HepG2 (cell line): Measurements from ENCODE around the gene GIMD1. TPM values are rescaled to one million over a fixed set of nuclear protein-coding genes. Genes with fewer than 3 reads are reported as not detected.
A peak's percentile ranks its signal among the peaks of the same experiment; 100 is the strongest.

Experiments
- AFF4 ChIP-seq: sonication (generic); formaldehyde crosslinking; IDR thresholded peaks from 2 replicates; pipeline ENCODE4 v1.4.0; 2020; ENCODE audit warnings: missing genetic modification reagents
- AGO2 ChIP-seq: fragments of 200-400 bp; formaldehyde crosslinking; optimal IDR thresholded peaks from 2 replicates; pipeline ENCODE3; 2017; ENCODE audit warnings: mild to moderate bottlenecking, low read depth, low read length, moderate library complexity
- BRD4 ChIP-seq: sonication (generic); formaldehyde crosslinking; IDR thresholded peaks from 2 replicates; pipeline ENCODE4 v1.4.0; 2020; ENCODE audit warnings: missing genetic modification reagents
- FOSL2 ChIP-seq: sonication (generic); formaldehyde crosslinking; IDR thresholded peaks from 2 replicates; pipeline ENCODE4 v1.4.0; 2020; ENCODE audit warnings: missing genetic modification reagents
- HNRNPH1 ChIP-seq: fragments of 200-400 bp; formaldehyde crosslinking; optimal IDR thresholded peaks from 2 replicates; pipeline ENCODE3; 2017; ENCODE audit warnings: mild to moderate bottlenecking, low read depth, low read length
- MIXL1 ChIP-seq: IDR thresholded peaks from 2 replicates; pipeline ENCODE4 v1.6.1; 2016
- MYPOP ChIP-seq: sonication (generic); formaldehyde crosslinking; IDR thresholded peaks from 2 replicates; pipeline ENCODE4 v1.8.1; 2023; ENCODE audit warnings: mild to moderate bottlenecking, moderate library complexity, missing genetic modification reagents
- RXRA ChIP-seq: sonication (generic); formaldehyde crosslinking; IDR thresholded peaks from 2 replicates; pipeline ENCODE4 v1.5.1; 2020; ENCODE audit warnings: missing genetic modification reagents
- SRY ChIP-seq: sonication (generic); formaldehyde crosslinking; IDR thresholded peaks from 2 replicates; pipeline ENCODE4 v1.8.0; 2022; ENCODE audit warnings: mild to moderate bottlenecking, missing genetic modification reagents
- TRIM22 ChIP-seq: fragments of 450-650 bp; IDR thresholded peaks from 2 replicates; pipeline ENCODE4 v1.6.1; 2017
- ZBTB38 ChIP-seq: sonication (generic); formaldehyde crosslinking; IDR thresholded peaks from 2 replicates; pipeline ENCODE4 v1.5.1; 2020; ENCODE audit warnings: mild to moderate bottlenecking, missing genetic modification reagents
- ZNF574 ChIP-seq: sonication (generic); formaldehyde crosslinking; IDR thresholded peaks from 2 replicates; pipeline ENCODE4 v1.4.0; 2020; ENCODE audit warnings: missing genetic modification reagents
- ZNF841 ChIP-seq: sonication (generic); formaldehyde crosslinking; IDR thresholded peaks from 2 replicates; pipeline ENCODE4 v1.8.1; 2023; ENCODE audit warnings: missing genetic modification reagents, borderline replicate concordance
- ZSCAN21 ChIP-seq: sonication (generic); formaldehyde crosslinking; IDR thresholded peaks from 2 replicates; pipeline ENCODE4 v1.8.0; 2022; ENCODE audit warnings: mild to moderate bottlenecking, missing genetic modification reagents, moderate library complexity, borderline replicate concordance
- polyA plus RNA-seq, 8 experiments: library from polyadenylated mRNA; depleted of rRNA in 3 of 8; stranded (reverse) in 7 of 8; unstranded in 1 of 8; fragments of >200 nt; fragmentation: Illumina TruSeq in 4 of 8; extraction: Trizol in 4 of 8; gene quantifications; 2 replicates each; pipeline versions ENCODE4 v1.2.1 to v1.2.3, GENCODE V29; 2011 to 2016; ENCODE audit warnings: low read depth in 4 of 8, missing spikeins in 1 of 8, mixed read lengths in 1 of 8; ENCODE audit not compliant: insufficient read depth in 1 of 8
- total RNA-seq, 5 experiments: library from RNA; depleted of rRNA; stranded (reverse); fragments of >200 nt; fragmentation: Illumina TruSeq; extraction: Trizol; gene quantifications; 2 replicates each; pipeline ENCODE4 v1.2.3, GENCODE V29; 2016; ENCODE audit warnings: low read depth in 1 of 5
- TF ChIP-seq, protein P1 (sequence below): sonication (generic); formaldehyde crosslinking; IDR thresholded peaks from 2 replicates; pipeline ENCODE4 v1.8.0; 2022; ENCODE audit warnings: mild to moderate bottlenecking, missing genetic modification reagents; ENCODE audit not compliant: insufficient replicate concordance
- TF ChIP-seq, protein P2 (sequence below): sonication (generic); formaldehyde crosslinking; IDR thresholded peaks from 2 replicates; pipeline ENCODE4 v1.4.0; 2020; ENCODE audit warnings: missing genetic modification reagents, borderline replicate concordance

The GIMD1 gene
- total and polyA plus RNA-seq, 2 of the 13 experiments (the other 11 are each of a cell fraction or from before 2014, with no cell fraction given), result not detected

GRCh38 chr4:106315968-106316772, 52.4 kb downstream of the GIMD1 start, which contains the start of the genes AIMP1 and TBCK (continued):
- TF ChIP-seq, protein P1, sequence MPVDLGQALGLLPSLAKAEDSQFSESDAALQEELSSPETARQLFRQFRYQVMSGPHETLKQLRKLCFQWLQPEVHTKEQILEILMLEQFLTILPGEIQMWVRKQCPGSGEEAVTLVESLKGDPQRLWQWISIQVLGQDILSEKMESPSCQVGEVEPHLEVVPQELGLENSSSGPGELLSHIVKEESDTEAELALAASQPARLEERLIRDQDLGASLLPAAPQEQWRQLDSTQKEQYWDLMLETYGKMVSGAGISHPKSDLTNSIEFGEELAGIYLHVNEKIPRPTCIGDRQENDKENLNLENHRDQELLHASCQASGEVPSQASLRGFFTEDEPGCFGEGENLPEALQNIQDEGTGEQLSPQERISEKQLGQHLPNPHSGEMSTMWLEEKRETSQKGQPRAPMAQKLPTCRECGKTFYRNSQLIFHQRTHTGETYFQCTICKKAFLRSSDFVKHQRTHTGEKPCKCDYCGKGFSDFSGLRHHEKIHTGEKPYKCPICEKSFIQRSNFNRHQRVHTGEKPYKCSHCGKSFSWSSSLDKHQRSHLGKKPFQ (CRISPR knock-in tag), result peak; percentile 17
- no peak for TF ChIP-seq TRIM22
- peak; percentile 99 for TF ChIP-seq AGO2
- peak; percentile 51; the same call in 1 of the 2 replicates for TF ChIP-seq ZBTB38
- peak; percentile 83 for TF ChIP-seq SRY (CRISPR knock-in tag)
- TF ChIP-seq, protein P2, sequence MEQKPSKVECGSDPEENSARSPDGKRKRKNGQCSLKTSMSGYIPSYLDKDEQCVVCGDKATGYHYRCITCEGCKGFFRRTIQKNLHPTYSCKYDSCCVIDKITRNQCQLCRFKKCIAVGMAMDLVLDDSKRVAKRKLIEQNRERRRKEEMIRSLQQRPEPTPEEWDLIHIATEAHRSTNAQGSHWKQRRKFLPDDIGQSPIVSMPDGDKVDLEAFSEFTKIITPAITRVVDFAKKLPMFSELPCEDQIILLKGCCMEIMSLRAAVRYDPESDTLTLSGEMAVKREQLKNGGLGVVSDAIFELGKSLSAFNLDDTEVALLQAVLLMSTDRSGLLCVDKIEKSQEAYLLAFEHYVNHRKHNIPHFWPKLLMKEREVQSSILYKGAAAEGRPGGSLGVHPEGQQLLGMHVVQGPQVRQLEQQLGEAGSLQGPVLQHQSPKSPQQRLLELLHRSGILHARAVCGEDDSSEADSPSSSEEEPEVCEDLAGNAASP (CRISPR knock-in tag), result peak; percentile 25; the same call in 1 of the 2 replicates
- peak; percentile 66 for TF ChIP-seq ZNF574 (CRISPR knock-in tag)
- TF ChIP-seq RXRA, result peak; percentile 65
- TF ChIP-seq HNRNPH1, result no peak
- TF ChIP-seq FOSL2 (CRISPR knock-in tag), result peak; percentile 44
- peak; percentile 47 for TF ChIP-seq MYPOP (CRISPR knock-in tag)
- TF ChIP-seq BRD4 (CRISPR knock-in tag), result peak; percentile 95
- TF ChIP-seq AFF4 (CRISPR knock-in tag), result peak; percentile 69
- no peak; the same call in 1 of the 2 replicates for TF ChIP-seq MIXL1 (CRISPR knock-in tag)
- no peak for TF ChIP-seq ZNF841 (CRISPR knock-in tag)
- TF ChIP-seq ZSCAN21 (CRISPR knock-in tag), result peak; percentile 35; the same call in 1 of the 2 replicates
